ENCODE results near the gene ZNF430. TPM values are rescaled to one million over a fixed set of nuclear protein-coding genes. Genes with fewer than 3 reads are reported as not detected.
"Not testable (repeated sequence)": the region's sequence is repeated elsewhere in the genome, so short reads cannot be mapped to it uniquely, and the experiment has no call there.

The ZNF430 gene
- total RNA-seq (45.4 and 45.5 TPM in 2 replicates), polyA plus RNA-seq (27.5 and 36.7 TPM in 2 replicates), polyA minus RNA-seq (13.3 and 39.5 TPM in 2 replicates)
- total RNA-seq (2013), result 30.7 TPM

- Histone ChIP-seq H3K27ac (ENCODE audit: low read length in 2 of 2) (peak within 1 kb of the TSS; percentile 95 to 98), H3K4me3 (ENCODE audit: control extremely low read depth in 1 of 5, extremely low read depth in 1 of 5, insufficient read depth in 1 of 5, low read depth in 2 of 5, low read length in 4 of 5) (peak within 1 kb of the TSS; percentile 77 to 98 (median 91)), H3K4me1 (ENCODE audit: control insufficient read depth in 2 of 2, insufficient read depth in 2 of 2, low read length in 2 of 2) (peaks cover 19 to 23% of the 10 kb centered on the region in 2 donors), H3K27me3 (replicated peaks in 1 of 4; ENCODE audit: control extremely low read depth in 1 of 4, control insufficient read depth in 3 of 4, insufficient read depth in 4 of 4, low read length in 3 of 4) (no peaks in the 10 kb centered on the region), H3K79me2 (ENCODE audit: control insufficient read depth, insufficient read depth, low read length) (peaks cover 56% of the 10 kb centered on the region), H3K9me3 (ENCODE audit: control extremely low read depth in 1 of 3, control insufficient read depth in 2 of 3, insufficient read depth in 1 of 3, low read length in 2 of 3) (no peaks in the 10 kb centered on the region), H3K9ac (ENCODE audit: low read length) (peak within 1 kb of the TSS; percentile 98), H3K4me2 (replicated peaks; ENCODE audit: low read depth, low read length, poor library complexity, severe bottlenecking) (peak within 1 kb of the TSS; percentile 83), H2AFZ (ENCODE audit: insufficient read depth, low read depth, low read length, poor library complexity, severe bottlenecking) (peak within 1 kb of the TSS; percentile 89), H4K20me1 (ENCODE audit: control insufficient read depth, insufficient read depth, low read length, poor library complexity, severe bottlenecking) (peaks cover 4% of the 10 kb centered on the region), H3K36me3 (replicated peaks in 1 of 2; ENCODE audit: control extremely low read depth in 1 of 2, control insufficient read depth in 1 of 2, extremely low read depth in 1 of 2, insufficient read depth in 2 of 2, low read length in 1 of 2) (peaks cover 2 to 29% of the 10 kb centered on the region in 2 experiments)
- WGBS (ENCODE audit: insufficient coverage), result under 1% methylated on average over 25 of the region's 44 CpGs
- ChIA-PET POLR2A (interaction anchor here (1.1 to 1.4 kb wide), 3 partner anchors 21 to 454 kb away, joined by 3 to 8 read pairs (median 5); partner anchors contain the start of gene ZNF431), CTCF (interaction anchor here (0.7 to 0.9 kb wide), 4 partner anchors 11 to 122 kb away, joined by 3 to 4 read pairs (median 3); partner anchors contain the start of gene ZNF431)
- Mint-ChIP-seq H3K27ac (peak within 1 kb of the TSS; percentile 99), H3K27me3 (no peaks in the 10 kb centered on the region), H3K4me3 (peak within 1 kb of the TSS; percentile 99), H3K9me3 (ENCODE audit: insufficient read depth) (no peaks in the 10 kb centered on the region), H3K4me1 (peaks cover 41% of the 10 kb centered on the region)
- ATAC-seq (ENCODE audit: low read depth), result peak; percentile 98
- TF ChIP-seq EZH2 (IDR thresholded peaks at IDR 0.05; ENCODE audit: borderline replicate concordance, insufficient read depth, low read depth, low read length, poor library complexity, severe bottlenecking), result no peak
- TF ChIP-seq, protein P1, sequence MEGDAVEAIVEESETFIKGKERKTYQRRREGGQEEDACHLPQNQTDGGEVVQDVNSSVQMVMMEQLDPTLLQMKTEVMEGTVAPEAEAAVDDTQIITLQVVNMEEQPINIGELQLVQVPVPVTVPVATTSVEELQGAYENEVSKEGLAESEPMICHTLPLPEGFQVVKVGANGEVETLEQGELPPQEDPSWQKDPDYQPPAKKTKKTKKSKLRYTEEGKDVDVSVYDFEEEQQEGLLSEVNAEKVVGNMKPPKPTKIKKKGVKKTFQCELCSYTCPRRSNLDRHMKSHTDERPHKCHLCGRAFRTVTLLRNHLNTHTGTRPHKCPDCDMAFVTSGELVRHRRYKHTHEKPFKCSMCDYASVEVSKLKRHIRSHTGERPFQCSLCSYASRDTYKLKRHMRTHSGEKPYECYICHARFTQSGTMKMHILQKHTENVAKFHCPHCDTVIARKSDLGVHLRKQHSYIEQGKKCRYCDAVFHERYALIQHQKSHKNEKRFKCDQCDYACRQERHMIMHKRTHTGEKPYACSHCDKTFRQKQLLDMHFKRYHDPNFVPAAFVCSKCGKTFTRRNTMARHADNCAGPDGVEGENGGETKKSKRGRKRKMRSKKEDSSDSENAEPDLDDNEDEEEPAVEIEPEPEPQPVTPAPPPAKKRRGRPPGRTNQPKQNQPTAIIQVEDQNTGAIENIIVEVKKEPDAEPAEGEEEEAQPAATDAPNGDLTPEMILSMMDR (IDR thresholded peaks at IDR 0.05), result no peak
- DNase-seq, result peak; percentile 96
- intact Hi-C loops (cut with micrococcal nuclease), result loop anchor here (1.0 to 10.0 kb wide), 8 partner anchors 21 to 816 kb away; partner anchors contain the start of genes ZNF429, ZNF43, ZNF431 and ZNF626
Measured at GRCh38 chr19:21020298-21021227, at the start of gene ZNF430. Gene ZNF430, plus strand, starts transcription at chr19:21020657. Its CDS starts 144 bp downstream, at chr19:21020801.

- ATAC-seq (ENCODE audit: low read depth); POLR2A ChIA-PET; H3K27ac Mint-ChIP-seq; H3K4me1 ChIP-seq (ENCODE audit: control insufficient read depth in 2 of 2, insufficient read depth in 2 of 2, low read length in 2 of 2); H3K4me2 ChIP-seq (replicated peaks; ENCODE audit: low read depth, low read length, poor library complexity, severe bottlenecking); H3K4me1 Mint-ChIP-seq; DNase-seq; H3K4me3 Mint-ChIP-seq; H4K20me1 ChIP-seq (ENCODE audit: control insufficient read depth, insufficient read depth, low read length, poor library complexity, severe bottlenecking); H3K9me3 ChIP-seq (ENCODE audit: control extremely low read depth in 1 of 3, control insufficient read depth in 2 of 3, insufficient read depth in 1 of 3, low read length in 2 of 3); intact Hi-C loops (cut with micrococcal nuclease); H3K36me3 ChIP-seq (replicated peaks in 1 of 2; ENCODE audit: control extremely low read depth in 1 of 2, control insufficient read depth in 1 of 2, extremely low read depth in 1 of 2, insufficient read depth in 2 of 2, low read length in 1 of 2); H2AFZ ChIP-seq (ENCODE audit: insufficient read depth, low read depth, low read length, poor library complexity, severe bottlenecking); H3K27me3 ChIP-seq (replicated peaks in 1 of 4; ENCODE audit: control extremely low read depth in 1 of 4, control insufficient read depth in 3 of 4, insufficient read depth in 4 of 4, low read length in 3 of 4); CTCF ChIA-PET; H3K79me2 ChIP-seq (ENCODE audit: control insufficient read depth, insufficient read depth, low read length); H3K9ac ChIP-seq (ENCODE audit: low read length); H3K9me3 Mint-ChIP-seq (ENCODE audit: insufficient read depth); H3K27me3 Mint-ChIP-seq; H3K27ac ChIP-seq (ENCODE audit: low read length in 2 of 2); H3K4me3 ChIP-seq (ENCODE audit: control extremely low read depth in 1 of 5, extremely low read depth in 1 of 5, insufficient read depth in 1 of 5, low read depth in 2 of 5, low read length in 4 of 5): not testable (repeated sequence)
- WGBS (ENCODE audit: insufficient coverage), result 92% methylated on average over 2 of the region's 2 CpGs
Measured at GRCh38 chr19:20992788-20993187, 27.7 kb upstream of the ZNF430 start.

Measured in B cell (primary cell).